SK-N-SH (cell line): ENCODE results near the gene LRRN4.

Experiments
- CTCF ChIP-seq: fragments of 200-600 bp; sonication (generic); IDR thresholded peaks from 2 replicates; pipeline ENCODE4 v1.6.1; 2017; ENCODE audit warnings: antibody characterized with exemption, mild to moderate bottlenecking, moderate library complexity
- ELF1 ChIP-seq: IDR thresholded peaks from 2 replicates; pipeline ENCODE4 v1.4.0; 2012

GRCh38 chr20:6017880-6018279 is 36.0 kb downstream of the LRRN4 start:
- TF ChIP-seq CTCF (no peak), ELF1 (no peak)
